Hematopoietic multipotent progenitor cell treated with erythropoietin and hydrocortisone succinate and interleukin-3 and kit ligand, for 4 days (in vitro differentiated cells): ENCODE measurements around the gene LBHD2.
A peak's percentile ranks its signal among the peaks of the same experiment; 100 is the strongest.

Source experiments
- DNase-seq: peaks from one replicate; pipeline ENCODE4 v3.0.0-alpha.2; 2015

The LBHD2 gene

DNA sequence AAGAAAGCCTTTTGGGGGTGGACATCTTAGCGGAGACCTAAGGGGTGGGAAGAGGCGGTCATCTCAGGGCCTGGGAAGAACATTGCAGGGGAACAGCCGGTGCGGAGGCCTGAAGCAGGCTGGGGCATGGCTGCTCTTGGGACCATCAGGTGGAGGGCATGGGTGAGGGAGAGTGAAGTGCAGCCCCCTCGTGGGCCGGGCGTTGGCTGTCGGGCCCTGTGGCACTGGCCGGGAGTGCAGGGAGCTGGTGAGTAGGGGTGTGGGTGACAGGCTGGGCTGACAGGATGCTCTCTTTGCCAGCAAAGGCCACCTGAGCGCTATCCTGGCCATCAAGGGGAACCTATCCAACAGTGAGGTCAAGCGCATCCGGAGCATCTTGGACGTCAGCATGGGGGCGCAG is 50.9 kb downstream of the LBHD2 start:
- DNase-seq = no peak

GRCh38 chr14:103135333-103136260 is 51.6 kb downstream of the LBHD2 start:
- DNase-seq = no peak

DNA sequence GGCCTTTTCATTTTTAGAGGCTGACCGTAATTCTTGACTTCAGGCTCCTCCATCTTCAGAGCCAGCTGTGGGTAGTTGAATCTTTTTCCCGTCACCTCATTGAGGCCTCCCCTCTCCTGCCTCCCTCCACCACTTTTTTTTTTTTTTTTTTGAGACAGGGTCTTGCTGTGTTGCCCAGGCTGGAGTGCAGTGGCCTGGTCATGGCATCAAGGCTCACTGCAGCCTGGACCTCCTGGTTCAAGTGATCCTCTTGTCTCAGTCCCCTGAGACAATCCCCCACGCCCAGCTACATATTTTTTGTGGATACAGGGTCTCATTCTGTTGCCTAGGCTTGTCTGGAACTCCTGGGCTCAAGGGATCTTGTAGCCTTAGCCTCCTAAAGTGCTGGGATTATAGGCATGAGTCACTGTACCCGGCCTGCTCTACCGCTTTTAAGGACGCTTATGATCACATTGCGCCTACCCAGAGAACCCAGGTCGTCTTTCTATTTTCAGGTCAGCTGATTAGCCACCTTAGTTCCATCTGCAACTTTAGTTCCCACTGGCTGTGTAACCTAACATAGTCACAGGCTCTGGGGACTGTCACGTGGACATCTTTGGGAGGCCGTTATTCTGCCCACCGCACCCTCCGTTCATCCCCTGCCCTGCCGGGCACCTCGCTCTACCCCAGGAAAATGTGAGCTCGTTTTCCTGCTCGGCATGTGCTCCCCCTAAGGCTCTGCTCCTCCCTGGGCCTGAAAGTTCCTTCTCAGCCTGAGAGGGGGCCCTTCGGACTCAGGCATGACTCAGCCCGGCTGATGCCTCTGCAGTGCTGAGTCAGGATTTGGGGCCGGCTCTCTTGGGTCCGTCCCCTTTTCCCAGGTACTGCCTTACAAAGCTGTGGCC is 52.6 kb downstream of the LBHD2 start:
- peak; percentile 60 for DNase-seq

DNA sequence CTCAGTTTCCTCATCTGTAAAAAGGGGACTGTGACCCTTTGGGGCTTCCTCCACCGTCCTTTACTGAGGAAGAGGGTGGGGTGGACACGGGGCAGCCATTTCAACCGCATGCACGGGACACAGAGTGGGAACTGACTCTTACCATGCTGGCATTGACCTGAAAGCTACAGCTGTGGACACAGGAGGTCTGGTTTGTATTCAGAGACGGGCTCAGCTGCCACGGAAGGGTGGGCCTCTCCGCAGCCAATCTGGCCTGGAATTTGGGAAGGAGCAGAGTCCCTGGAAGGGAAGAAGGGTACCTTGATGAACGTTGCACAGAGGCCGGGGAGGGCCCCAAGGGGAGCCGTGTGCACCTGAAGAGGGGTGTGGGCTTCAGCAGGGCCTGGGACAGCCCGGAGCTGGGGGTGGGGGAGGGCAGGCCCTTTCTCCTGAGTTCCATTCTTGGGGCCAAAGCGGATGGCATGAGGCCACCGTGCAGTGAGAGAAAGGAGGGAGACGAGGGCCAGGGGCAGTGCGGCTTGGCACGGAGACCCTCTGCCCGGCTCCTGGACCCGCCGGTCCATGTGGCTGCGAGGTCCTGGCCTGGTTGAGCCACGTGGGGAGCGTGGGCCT is 53.8 kb downstream of the LBHD2 start:
- no peak for DNase-seq

DNA sequence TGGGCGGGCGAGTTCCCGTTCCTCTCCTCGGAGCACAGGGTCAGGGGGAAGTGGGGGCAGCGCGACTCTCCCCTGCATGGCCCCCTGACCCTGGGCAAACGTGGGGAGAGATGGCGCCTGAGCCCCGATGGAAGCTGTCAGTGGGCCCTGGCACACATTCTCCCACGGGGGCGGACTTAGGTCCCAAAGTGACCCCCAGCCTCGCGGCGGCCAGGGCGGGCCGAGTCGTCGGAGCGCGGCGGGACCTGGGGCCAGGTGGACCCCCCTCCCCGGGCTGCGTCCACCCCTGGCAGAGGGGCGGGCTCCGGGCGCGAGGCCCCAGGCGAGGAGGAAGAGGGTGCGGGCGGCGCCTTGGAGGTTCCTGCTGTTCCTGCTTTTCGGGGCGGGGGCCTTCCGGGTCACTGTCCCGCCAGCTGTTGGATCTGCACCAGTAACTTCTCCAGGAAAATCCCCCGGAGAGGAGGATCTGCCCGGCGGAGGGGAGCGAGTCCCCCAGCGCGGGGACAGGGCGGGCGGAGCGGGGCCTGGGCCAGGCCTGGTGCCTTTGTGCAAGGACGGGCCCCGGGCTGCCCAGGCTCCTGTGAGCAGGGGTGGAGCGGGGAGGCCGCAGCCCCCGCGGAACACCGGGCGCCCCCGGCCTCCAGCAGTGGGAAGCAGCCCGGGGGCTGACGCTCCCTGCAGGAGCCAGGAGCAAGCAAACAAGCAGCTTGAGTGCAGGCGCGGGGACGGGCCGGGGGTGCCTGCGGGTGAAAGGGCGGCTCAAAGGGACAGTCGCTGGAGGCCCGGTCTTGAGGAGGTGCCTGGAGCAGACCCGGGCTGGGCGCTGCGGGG is 54.5 kb downstream of the LBHD2 start:
- no peak for DNase-seq

GRCh38 chr14:103139132-103140025 is 55.4 kb downstream of the LBHD2 start:
- no peak for DNase-seq
